Hippocampal formation (tissue), 2 donors: ENCODE results near the gene LRRC72.
"Not testable (repeated sequence)": the region's sequence is repeated elsewhere in the genome, so short reads cannot be mapped to it uniquely, and the experiment has no call there.

Source experiments
- DNase-seq, 2 donors: peaks; one replicate each; lab custom pipeline; 2025; lab: John Stamatoyannopoulos, UW

LRRC72 gene

GRCh38 chr7:16528520-16528919 lies 1.9 kb downstream of the LRRC72 start:
- no peak for DNase-seq

GRCh38 chr7:16529697-16530096 lies 3.1 kb downstream of the LRRC72 start:
- DNase-seq, result no peak

- no peak for DNase-seq
These were observed 5.1 kb downstream of the LRRC72 start for GRCh38 chr7:16531707-16532106.

- no peak for DNase-seq
These were observed 5.6 kb downstream of the LRRC72 start for GRCh38 chr7:16532272-16532671.

GRCh38 chr7:16535500-16535899 lies 8.9 kb downstream of the LRRC72 start:
- no peak for DNase-seq

GRCh38 chr7:16540559-16540958 lies 13.9 kb downstream of the LRRC72 start:
- not testable (repeated sequence) for DNase-seq

GRCh38 chr7:16542401-16542800 lies 15.8 kb downstream of the LRRC72 start:
- DNase-seq, result no peak

GRCh38 chr7:16543456-16543855 lies 16.8 kb downstream of the LRRC72 start:
- no peak for DNase-seq

- no peak for DNase-seq
These were observed 20.4 kb downstream of the LRRC72 start for GRCh38 chr7:16546921-16547505.

GRCh38 chr7:16548428-16548827 lies 21.8 kb downstream of the LRRC72 start:
- DNase-seq, result no peak

GRCh38 chr7:16550671-16551070 lies 24.0 kb downstream of the LRRC72 start:
- DNase-seq, result no peak

GRCh38 chr7:16554518-16555236 lies 28.1 kb downstream of the LRRC72 start:
- no peak for DNase-seq

GRCh38 chr7:16556359-16556758 lies 29.7 kb downstream of the LRRC72 start:
- DNase-seq, result no peak

GRCh38 chr7:16558761-16559302 lies 32.2 kb downstream of the LRRC72 start:
- DNase-seq, result no peak

- no peak for DNase-seq
These were observed 33.0 kb downstream of the LRRC72 start for GRCh38 chr7:16559497-16560179.

GRCh38 chr7:16561943-16562342 lies 35.3 kb downstream of the LRRC72 start:
- DNase-seq, result no peak

- no peak for DNase-seq
These were observed 36.0 kb downstream of the LRRC72 start for GRCh38 chr7:16562456-16563220.

- no peak for DNase-seq
These were observed 36.8 kb downstream of the LRRC72 start for GRCh38 chr7:16563281-16564022.

GRCh38 chr7:16564023-16564380 lies 37.4 kb downstream of the LRRC72 start:
- no peak for DNase-seq

- DNase-seq, result peak in 1 of 2 donors; percentile 75
These were observed 38.3 kb downstream of the LRRC72 start for GRCh38 chr7:16564909-16565426.

GRCh38 chr7:16571941-16572340 lies 45.3 kb downstream of the LRRC72 start:
- DNase-seq, result no peak
